Measurements from ENCODE around the gene LNX1.

- TF ChIP-seq EZH2 (IDR thresholded peaks at IDR 0.05; ENCODE audit: insufficient read depth, poor library complexity, severe bottlenecking) (no peak), EZH2phosphoT487 (IDR thresholded peaks at IDR 0.05; ENCODE audit: insufficient read depth, low read depth) (no peak)
These were observed 7.6 kb upstream of the LNX1 start for GRCh38 chr4:53598901-53599300.
